ENCODE results near the gene TAF5.
"Not testable (repeated sequence)": the region's sequence is repeated elsewhere in the genome, so short reads cannot be mapped to it uniquely, and the experiment has no call there.

The TAF5 gene

GRCh38 chr10:103415581-103415980 lies 47.8 kb downstream of the TAF5 start:
- DNase-seq, result no peak

GRCh38 chr10:103416436-103417147 lies 48.8 kb downstream of the TAF5 start:
- no peak for DNase-seq

- DNase-seq, result not testable (repeated sequence)
These were observed 49.3 kb downstream of the TAF5 start for GRCh38 chr10:103417148-103417469.

- no peak for DNase-seq
These were observed 49.8 kb downstream of the TAF5 start for GRCh38 chr10:103417601-103418000.

- no peak for DNase-seq
These were observed 51.3 kb downstream of the TAF5 start for GRCh38 chr10:103419101-103419500.

- DNase-seq, result no peak
These were observed 56.0 kb downstream of the TAF5 start for GRCh38 chr10:103423748-103424147.

- no peak for DNase-seq
These were observed 60.1 kb downstream of the TAF5 start for GRCh38 chr10:103427866-103428265.

GRCh38 chr10:103428989-103429643 lies 61.3 kb downstream of the TAF5 start:
- DNase-seq, result no peak

- DNase-seq, result no peak
These were observed 61.9 kb downstream of the TAF5 start for GRCh38 chr10:103429647-103430046.

GRCh38 chr10:103431902-103432301 lies 64.1 kb downstream of the TAF5 start:
- no peak for DNase-seq

GRCh38 chr10:103433858-103434257 lies 66.1 kb downstream of the TAF5 start:
- DNase-seq, result no peak

Data from NCI-H774 (cell line).